Activated gamma-delta T cell treated with Interleukin-2 at 50 U/mL for 16 hours (primary cell): Measurements from ENCODE around the gene BEND6.
A peak's percentile ranks its signal among the peaks of the same experiment; 100 is the strongest.
"Not testable (repeated sequence)": the region's sequence is repeated elsewhere in the genome, so short reads cannot be mapped to it uniquely, and the experiment has no call there.

ENCODE experiments used
- DNase-seq: peaks from one replicate; pipeline ENCODE4 v3.0.0-alpha.2; 2020

BEND6 gene

DNA sequence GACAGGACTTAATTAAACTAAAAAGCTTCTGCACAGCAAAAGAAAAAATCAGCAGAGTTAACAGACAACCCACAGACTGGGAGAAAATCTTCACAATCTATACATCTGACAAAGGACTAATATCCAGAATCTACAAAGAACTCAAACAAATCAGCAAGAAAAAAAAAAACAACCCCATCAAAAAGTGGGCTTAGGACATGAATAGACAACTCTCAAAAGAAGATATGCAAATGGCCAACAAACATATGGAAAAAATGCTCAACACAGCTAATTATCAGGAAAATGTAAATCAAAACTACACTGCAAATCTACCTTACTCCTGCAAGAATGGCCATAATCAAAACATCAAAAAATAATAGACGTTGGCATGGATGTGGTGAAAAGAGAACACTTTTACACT lies 89.2 kb downstream of the BEND6 start:
- DNase-seq: not testable (repeated sequence)

DNA sequence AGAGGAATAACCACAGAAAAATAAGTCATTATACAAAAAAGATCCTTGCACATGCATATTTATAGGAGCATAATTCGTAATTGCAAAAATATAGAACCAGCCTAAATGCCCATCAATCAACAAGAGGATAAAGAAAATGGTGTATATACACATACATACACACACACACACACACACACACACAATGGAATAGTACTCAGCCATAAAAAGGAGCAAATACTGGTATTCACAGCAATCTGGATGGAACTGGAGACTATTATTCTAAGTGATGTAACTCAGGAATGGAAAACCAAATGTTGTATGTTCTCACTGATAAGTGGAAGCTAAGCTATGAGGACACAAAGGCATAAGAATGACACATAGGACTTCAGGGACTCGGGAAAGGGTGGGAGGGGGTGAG lies 89.7 kb downstream of the BEND6 start:
- no peak for DNase-seq

DNA sequence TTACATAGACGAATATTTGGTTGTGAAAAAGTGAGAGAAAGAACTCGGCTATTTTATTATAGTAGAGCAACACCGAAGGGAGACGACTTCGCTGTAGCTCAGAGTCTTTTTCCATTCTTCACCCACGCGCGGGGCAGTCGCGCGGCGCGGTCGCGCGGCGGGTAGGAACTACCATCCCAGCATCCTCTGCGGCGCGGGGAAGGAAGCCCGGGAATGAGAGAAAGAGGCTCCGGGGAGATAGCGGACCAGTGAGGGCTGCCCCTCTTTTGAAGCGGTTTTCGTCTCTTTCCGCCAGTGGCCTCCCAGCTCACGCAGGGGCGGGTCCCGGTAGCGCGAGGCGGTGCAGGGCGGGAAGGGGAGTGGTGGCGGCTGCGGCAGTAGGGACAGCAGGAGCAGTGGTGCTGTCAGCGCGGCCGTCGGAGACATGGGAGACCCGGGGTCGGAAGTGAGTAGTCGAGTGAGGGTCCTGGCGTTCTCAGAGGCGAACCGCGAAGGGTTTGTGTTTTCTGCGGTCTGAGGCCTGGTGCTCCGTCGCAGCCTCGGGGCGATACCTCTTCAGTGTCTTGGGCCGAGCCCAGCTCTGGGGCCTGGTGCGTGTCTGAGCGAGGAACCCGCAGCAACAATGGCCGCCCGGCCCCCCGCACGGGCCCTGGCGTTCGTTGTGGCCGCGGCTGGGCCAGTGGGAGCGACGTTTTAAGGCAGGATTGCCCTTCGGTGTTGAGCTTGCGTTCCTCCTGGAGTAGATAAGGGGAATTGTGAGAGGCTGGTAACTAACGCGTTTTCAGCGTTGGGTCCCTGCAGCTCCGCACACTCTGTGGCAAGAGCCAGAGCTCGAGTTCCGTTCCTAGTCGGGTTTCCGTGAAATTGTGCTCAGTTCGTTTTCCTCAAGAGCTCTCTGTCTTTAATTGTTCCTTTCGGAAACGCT lies 91.7 kb downstream of the BEND6 start, which contains the start of gene KIAA1586:
KIAA1586 (plus strand) TSS at position 362 of the 925 bp plus-strand sequence; CDS start at position 425, 63 bp downstream.
- DNase-seq: peak; percentile 70

DNA sequence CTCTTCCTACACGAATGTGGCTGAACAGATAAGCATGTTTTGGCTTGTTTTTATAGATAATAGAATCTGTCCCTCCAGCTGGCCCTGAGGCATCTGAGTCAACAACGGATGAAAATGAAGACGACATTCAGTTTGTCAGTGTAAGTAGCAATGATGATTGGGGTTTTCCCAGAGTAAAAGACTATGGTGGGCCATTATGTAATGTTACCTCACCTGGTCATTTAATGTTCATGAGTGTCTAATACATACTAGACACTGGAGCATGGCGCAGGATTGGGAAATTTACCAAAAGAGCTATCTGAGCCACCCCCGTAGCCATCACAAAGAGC lies 92.3 kb downstream of the BEND6 start:
- DNase-seq: not testable (repeated sequence)

DNA sequence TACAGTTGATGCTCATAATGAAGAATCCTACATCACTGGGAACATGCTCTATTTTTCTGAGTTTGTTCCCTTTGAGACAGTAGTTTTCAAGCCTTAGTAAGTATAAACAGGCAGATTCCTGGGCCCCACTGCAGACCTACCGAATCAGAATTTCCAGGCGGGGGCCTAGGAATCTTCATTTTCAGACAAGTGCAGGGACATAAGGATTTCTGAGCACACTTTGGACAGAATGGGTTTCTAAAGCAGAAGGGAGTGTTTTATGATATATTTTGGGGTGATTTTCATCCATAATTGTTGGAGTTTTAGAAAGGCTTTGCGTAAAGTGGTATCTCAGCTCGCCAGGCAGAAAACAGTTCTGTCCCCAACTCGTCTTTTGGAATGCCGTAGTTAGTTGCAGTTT lies 93.0 kb downstream of the BEND6 start:
- not testable (repeated sequence) for DNase-seq

DNA sequence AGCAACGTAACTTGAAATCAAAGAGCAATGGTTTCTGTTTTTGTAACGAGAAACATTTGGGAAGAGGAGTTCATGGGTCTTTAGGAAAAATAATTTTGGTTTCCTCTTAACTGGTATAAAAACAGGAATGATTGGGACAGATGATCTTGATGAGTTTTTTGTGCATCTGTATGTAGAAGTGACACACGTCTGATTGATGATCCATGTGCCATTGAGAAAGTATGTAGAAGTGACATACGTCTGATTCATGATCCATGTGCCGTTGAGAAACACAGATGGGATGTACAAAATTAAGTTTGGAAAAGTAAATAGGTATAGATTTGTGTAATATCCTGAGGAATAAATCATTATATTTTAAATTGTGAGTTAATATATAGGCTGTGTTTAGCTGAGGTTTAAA lies 93.7 kb downstream of the BEND6 start:
- no peak for DNase-seq

DNA sequence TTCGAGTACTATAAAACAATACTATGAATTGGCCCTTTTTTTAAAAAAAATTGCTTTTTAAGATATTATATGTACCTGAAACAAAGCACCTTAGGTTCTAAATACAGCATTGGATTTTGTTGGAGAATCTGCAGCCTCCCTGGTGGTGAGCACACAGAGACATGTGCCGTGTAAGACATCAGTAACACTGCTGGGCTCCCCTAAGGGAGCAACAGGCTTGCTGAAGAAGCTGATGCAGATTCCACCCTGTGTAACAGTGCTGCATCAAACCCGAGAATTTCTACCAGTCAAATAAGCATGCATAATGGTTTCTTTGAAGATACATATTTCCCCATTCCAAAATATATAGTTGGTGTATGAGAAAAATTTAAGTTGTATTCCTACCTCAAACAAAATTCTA lies 108.9 kb downstream of the BEND6 start:
- DNase-seq: no peak

DNA sequence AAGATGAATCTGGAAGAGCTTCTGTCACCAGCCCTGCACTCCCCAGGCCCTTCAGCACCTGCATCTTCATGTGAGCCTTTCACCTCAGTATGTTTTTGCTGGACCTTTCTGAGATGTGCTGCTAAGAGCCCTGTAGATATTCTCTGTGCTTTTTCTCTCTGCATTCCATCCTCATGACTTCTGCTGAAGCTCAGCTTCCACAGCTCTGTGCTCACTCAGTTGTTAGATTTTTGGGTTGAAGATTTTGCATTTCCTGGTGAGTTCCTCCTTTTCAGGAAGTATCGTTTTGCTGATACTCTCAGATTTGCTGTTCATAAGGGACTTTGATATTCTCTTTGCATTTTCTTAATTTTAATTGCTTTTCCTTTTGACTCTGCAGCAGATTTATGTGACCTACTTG lies 109.9 kb downstream of the BEND6 start:
- no peak for DNase-seq

DNA sequence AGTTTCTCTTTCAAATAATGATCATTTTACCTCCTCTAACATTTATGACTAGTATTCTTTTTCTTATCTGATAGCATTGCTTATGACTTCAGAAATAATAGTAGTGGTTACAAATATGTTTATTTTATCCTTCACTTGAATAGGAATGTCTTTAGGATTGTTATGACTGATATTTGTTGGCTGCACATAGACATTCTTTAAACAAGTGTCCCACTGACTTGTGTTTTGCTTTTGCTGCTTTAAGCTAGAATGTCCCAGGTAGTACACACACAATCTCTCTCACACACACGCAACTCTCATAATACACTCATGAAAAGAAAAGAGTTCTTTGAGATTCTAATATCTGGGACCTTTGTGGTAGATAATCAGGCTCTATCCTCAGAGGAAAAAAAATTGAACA lies 113.2 kb downstream of the BEND6 start:
- DNase-seq: no peak

DNA sequence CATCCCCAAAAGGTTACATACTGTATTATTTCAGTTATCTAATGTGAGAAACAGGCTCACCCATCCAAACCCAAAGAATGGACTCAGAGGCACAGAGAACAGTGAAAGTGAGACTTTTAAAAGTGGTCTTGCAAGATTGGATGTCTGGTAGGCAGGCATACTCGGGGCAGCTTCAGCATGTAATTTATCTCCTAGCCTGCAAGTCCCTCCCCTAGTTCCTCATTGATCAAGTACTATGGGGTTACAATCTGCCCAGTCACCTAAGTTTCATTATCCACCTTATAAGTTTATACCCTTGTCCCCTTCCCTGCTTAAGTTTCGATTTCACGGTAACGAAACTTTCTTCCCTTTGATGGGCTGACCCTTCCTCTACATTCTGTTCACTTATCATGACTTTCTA lies 114.3 kb downstream of the BEND6 start:
- DNase-seq: no peak

DNA sequence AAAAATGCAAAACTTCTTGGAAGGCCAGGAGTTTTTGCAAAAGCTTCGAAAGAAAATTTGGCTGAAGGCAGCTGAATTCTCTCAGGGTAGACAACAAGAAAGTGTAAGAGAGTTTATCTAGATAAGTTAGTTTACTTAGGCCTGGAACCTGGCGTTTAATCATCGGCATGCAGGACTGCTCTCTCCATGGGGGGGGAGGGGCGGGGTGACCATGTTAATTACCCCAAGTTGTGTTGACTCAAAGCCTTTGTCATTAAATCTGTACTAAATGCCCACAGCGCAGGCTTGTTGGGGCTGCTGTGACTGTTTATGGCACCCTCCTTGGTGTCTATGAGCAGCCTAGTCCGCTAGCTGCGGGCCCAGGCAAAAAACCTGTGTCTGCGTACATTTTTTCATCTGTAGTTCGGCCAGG lies 115.0 kb downstream of the BEND6 start:
- DNase-seq: no peak

DNA sequence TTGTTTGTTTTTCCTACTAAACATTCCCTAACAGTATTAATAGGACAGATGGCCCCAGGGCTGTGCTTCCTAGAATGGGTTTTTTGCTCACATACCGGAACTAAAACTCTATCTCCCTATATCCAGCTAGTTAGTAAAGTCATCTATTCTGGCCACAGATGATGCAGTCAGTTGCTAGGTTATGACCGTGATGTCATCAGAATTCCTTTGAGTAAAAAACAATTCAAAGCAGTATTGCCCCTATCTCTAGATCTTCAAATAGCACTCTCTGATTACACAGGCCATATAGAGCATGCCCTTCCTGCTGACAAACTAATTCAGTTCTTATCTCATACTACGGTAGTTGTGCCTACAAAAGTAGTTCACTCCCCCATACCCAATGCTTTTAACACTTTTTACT lies 117.2 kb downstream of the BEND6 start:
- DNase-seq: no peak

DNA sequence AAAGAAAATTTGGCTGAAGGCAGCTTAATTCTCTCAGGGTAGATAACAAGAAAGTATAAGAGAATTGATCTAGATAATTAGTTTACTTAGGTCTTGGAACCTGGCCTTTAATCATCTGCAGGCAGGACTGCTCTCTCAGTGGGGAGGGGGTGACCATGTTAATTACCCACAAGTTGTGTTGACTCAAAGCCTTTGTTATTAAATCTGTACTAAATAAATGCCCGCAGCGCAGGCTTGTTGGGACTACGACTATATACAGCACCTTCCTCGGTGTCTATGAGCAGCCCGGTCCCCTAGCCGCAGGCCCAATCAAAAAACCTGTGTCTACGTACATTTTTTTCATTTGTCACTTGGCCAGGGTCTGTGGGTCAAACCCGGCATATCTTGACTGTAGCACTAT lies 119.5 kb downstream of the BEND6 start:
- DNase-seq: no peak

DNA sequence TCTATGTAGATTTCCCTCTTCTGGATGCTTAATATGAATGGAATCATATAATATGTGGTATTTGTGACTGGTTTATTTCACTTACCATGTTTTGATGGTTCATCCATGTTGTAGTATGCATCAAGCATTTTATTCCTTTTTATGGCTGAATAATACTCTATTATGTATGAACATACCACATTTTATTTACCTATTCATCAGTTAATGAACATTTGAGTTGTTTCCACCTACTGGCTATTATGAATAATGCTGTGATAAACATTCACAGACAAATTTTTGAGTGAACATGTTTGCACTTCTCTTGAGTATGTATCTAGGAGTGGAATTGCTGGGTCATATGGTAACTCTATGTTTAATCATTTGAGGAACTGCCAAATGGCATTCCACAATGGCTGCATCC lies 120.2 kb downstream of the BEND6 start:
- no peak for DNase-seq
